HG02588 (cell line): ENCODE results near the gene ZNF879.
A peak's percentile ranks its signal among the peaks of the same experiment; 100 is the strongest.

ENCODE experiments used
- ATAC-seq: cut with Tn5 transposase; IDR thresholded peaks from one replicate; pipeline ENCODE4 v1.9.1; 2021; ENCODE audit warnings: mild to moderate bottlenecking, moderate library complexity; ENCODE audit not compliant: unreplicated experiment

ZNF879 gene

GRCh38 chr5:179023528-179024189, at the start of gene ZNF879:
ZNF879 (plus strand) TSS chr5:179023804; CDS start chr5:179025005, 1,201 bp downstream.
- ATAC-seq, result peak; percentile 70

GRCh38 chr5:178981381-178981780, 42.2 kb upstream of the ZNF879 start:
- no peak for ATAC-seq

GRCh38 chr5:178982941-178983340, 40.7 kb upstream of the ZNF879 start:
- ATAC-seq, result no peak

- no peak for ATAC-seq
Observed at GRCh38 chr5:178983728-178984127, 39.9 kb upstream of the ZNF879 start.

- no peak for ATAC-seq
Observed at GRCh38 chr5:178984145-178985072, 39.2 kb upstream of the ZNF879 start.

GRCh38 chr5:178986326-178986960, 37.2 kb upstream of the ZNF879 start:
- ATAC-seq, result no peak

- no peak for ATAC-seq
Observed at GRCh38 chr5:178988436-178989220, 35.0 kb upstream of the ZNF879 start.

GRCh38 chr5:178989311-178989710, 34.3 kb upstream of the ZNF879 start:
- no peak for ATAC-seq

GRCh38 chr5:178990491-178990890, 33.1 kb upstream of the ZNF879 start:
- ATAC-seq, result no peak

- no peak for ATAC-seq
Observed at GRCh38 chr5:178991190-178992145, 32.1 kb upstream of the ZNF879 start.

- ATAC-seq, result no peak
Observed at GRCh38 chr5:178992291-178992895, 31.2 kb upstream of the ZNF879 start.

- no peak for ATAC-seq
Observed at GRCh38 chr5:178993236-178993765, 30.3 kb upstream of the ZNF879 start.

- no peak for ATAC-seq
Observed at GRCh38 chr5:178993955-178994579, 29.5 kb upstream of the ZNF879 start.

GRCh38 chr5:178994580-178995340, 28.8 kb upstream of the ZNF879 start, which contains the start of gene GRM6:
GRM6 (minus strand) TSS chr5:178995320; CDS start chr5:178994944, 376 bp downstream.
- ATAC-seq, result no peak

GRCh38 chr5:178995341-178995690, 28.3 kb upstream of the ZNF879 start:
- ATAC-seq, result no peak

GRCh38 chr5:178996156-178996555, 27.4 kb upstream of the ZNF879 start:
- no peak for ATAC-seq

- ATAC-seq, result no peak
Observed at GRCh38 chr5:178997191-178997590, 26.4 kb upstream of the ZNF879 start.

- no peak for ATAC-seq
Observed at GRCh38 chr5:178998441-178998840, 25.2 kb upstream of the ZNF879 start.
